Parathyroid adenoma (tissue), 2 donors: ENCODE results near the gene RASAL3.

Experiments
- H2AFZ ChIP-seq: fragments of 300-600 bp; sonication (generic); one replicate; pipeline ENCODE4 v1.7.0; 2017; ENCODE audit warnings: antibody characterized with exemption, mild to moderate bottlenecking
- H3K27ac ChIP-seq: fragments of 300-600 bp; sonication (generic); one replicate; pipeline ENCODE4 v1.7.0; 2017
- H3K27me3 ChIP-seq: fragments of 300-600 bp; sonication (generic); one replicate; pipeline ENCODE4 v1.7.0; 2017; ENCODE audit warnings: low read length; ENCODE audit not compliant: control insufficient read depth, insufficient read depth
- H3K36me3 ChIP-seq: fragments of 300-600 bp; sonication (generic); one replicate; pipeline ENCODE4 v1.7.0; 2017; ENCODE audit warnings: low read length; ENCODE audit not compliant: control insufficient read depth, insufficient read depth
- H3K4me1 ChIP-seq: fragments of 300-600 bp; sonication (generic); one replicate; pipeline ENCODE4 v1.7.0; 2017; ENCODE audit warnings: control low read depth
- H3K4me2 ChIP-seq: fragments of 300-600 bp; sonication (generic); one replicate; pipeline ENCODE4 v1.7.0; 2017; ENCODE audit warnings: low read length
- H3K4me3 ChIP-seq: fragments of 300-600 bp; sonication (generic); one replicate; pipeline ENCODE4 v1.7.0; 2017; ENCODE audit warnings: low read depth, low read length
- H3K79me2 ChIP-seq: fragments of 300-600 bp; sonication (generic); one replicate; pipeline ENCODE4 v1.7.0; 2017; ENCODE audit warnings: control low read depth
- H3K9ac ChIP-seq: fragments of 300-600 bp; sonication (generic); one replicate; pipeline ENCODE4 v1.7.0; 2017; ENCODE audit warnings: mild to moderate bottlenecking
- H3K9me3 ChIP-seq: fragments of 300-600 bp; sonication (generic); one replicate; pipeline ENCODE4 v1.7.0; 2017; ENCODE audit warnings: low read length; ENCODE audit not compliant: control insufficient read depth
- CTCF ChIP-seq: fragments of 300-600 bp; sonication (generic); IDR thresholded peaks from one replicate; pipeline ENCODE4 v1.7.0; 2017; ENCODE audit warnings: antibody characterized with exemption, mild to moderate bottlenecking
- donor health status: primary hyperparathyroidism.

RASAL3 gene

GRCh38 chr19:15448778-15449619 lies 15.3 kb downstream of the RASAL3 start:
- TF ChIP-seq CTCF, result peak; percentile 13
- H3K4me1 ChIP-seq, result peaks cover 4% of the 10 kb centered on the region
- H3K27me3 ChIP-seq, result no peaks in the 10 kb centered on the region
- peak overlapping the region; percentile 65 for H3K27ac ChIP-seq
- peak overlapping the region; percentile 60 for H3K4me3 ChIP-seq
- H3K4me2 ChIP-seq, result peak overlapping the region; percentile 81
- peak overlapping the region; percentile 93 for H2AFZ ChIP-seq
- H3K9me3 ChIP-seq, result no peaks in the 10 kb centered on the region
- no peaks in the 10 kb centered on the region for H3K79me2 ChIP-seq
- H3K36me3 ChIP-seq, result no peaks in the 10 kb centered on the region
- H3K9ac ChIP-seq, result no peak overlapping the region

GRCh38 chr19:15448044-15448777 lies 16.1 kb downstream of the RASAL3 start:
- Histone ChIP-seq H3K36me3 (no peaks in the 10 kb centered on the region), H2AFZ (no peak overlapping the region), H3K27ac (no peak overlapping the region), H3K27me3 (no peaks in the 10 kb centered on the region), H3K4me1 (peaks cover 4% of the 10 kb centered on the region), H3K4me3 (no peak overlapping the region), H3K9me3 (no peaks in the 10 kb centered on the region), H3K9ac (no peak overlapping the region), H3K4me2 (peak overlapping the region; percentile 81), H3K79me2 (no peaks in the 10 kb centered on the region)
- no peak for TF ChIP-seq CTCF

GRCh38 chr19:15447057-15447456 lies 17.3 kb downstream of the RASAL3 start:
- no peaks in the 10 kb centered on the region for H3K9me3 ChIP-seq
- H3K4me1 ChIP-seq, result no peaks in the 10 kb centered on the region
- H2AFZ ChIP-seq, result no peak overlapping the region
- H3K79me2 ChIP-seq, result no peaks in the 10 kb centered on the region
- no peak for TF ChIP-seq CTCF
- no peak overlapping the region for H3K9ac ChIP-seq
- H3K4me3 ChIP-seq, result no peak overlapping the region
- no peak overlapping the region for H3K27ac ChIP-seq
- H3K36me3 ChIP-seq, result no peaks in the 10 kb centered on the region
- no peak overlapping the region for H3K4me2 ChIP-seq
- no peaks in the 10 kb centered on the region for H3K27me3 ChIP-seq

- Histone ChIP-seq H3K4me1 (no peaks in the 10 kb centered on the region), H3K4me3 (no peak overlapping the region), H3K27me3 (no peaks in the 10 kb centered on the region), H3K27ac (no peak overlapping the region), H3K9me3 (no peaks in the 10 kb centered on the region), H3K9ac (no peak overlapping the region), H3K79me2 (no peaks in the 10 kb centered on the region), H3K36me3 (no peaks in the 10 kb centered on the region), H3K4me2 (peak overlapping the region; percentile 10), H2AFZ (no peak overlapping the region)
- no peak for TF ChIP-seq CTCF
These were observed 18.5 kb downstream of the RASAL3 start for GRCh38 chr19:15445807-15446376.
